Activated CD8-positive, alpha-beta memory T cell treated with anti-CD3 and anti-CD28 coated beads, Interleukin-2, amount 50 U/mL, for 48 hours (primary cell): ENCODE data around the gene TEX13A.
"Not testable (repeated sequence)": the region's sequence is repeated elsewhere in the genome, so short reads cannot be mapped to it uniquely, and the experiment has no call there.

Source experiments
- DNase-seq: peaks from one replicate; pipeline ENCODE4 v3.0.0-alpha.2; 2020

Gene TEX13A

GRCh38 chrX:105220636-105221035 is at the start of gene TEX13A:
TSS of gene TEX13A (minus strand) at chrX:105220694. CDS start at chrX:105220397, 297 bp downstream.
- DNase-seq: no peak

DNA sequence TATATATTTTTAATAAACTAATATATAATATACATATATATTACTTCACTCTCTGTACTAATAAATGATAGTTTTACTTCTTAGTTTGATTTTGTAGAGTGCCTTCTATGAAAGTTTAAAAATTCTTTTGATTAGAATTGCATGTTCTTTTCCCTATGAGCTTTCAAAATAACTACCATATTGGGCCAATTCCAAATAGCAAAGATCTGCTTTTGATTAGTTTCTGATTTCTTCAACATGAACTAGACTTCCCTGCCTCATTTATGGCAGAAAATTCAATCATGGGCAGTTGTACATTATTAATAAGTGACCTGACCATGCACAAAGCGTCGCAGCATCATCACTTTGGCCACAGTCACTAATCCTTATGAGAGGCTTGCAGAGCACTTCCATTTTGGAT is 48.9 kb upstream of the TEX13A start:
- no peak for DNase-seq

DNA sequence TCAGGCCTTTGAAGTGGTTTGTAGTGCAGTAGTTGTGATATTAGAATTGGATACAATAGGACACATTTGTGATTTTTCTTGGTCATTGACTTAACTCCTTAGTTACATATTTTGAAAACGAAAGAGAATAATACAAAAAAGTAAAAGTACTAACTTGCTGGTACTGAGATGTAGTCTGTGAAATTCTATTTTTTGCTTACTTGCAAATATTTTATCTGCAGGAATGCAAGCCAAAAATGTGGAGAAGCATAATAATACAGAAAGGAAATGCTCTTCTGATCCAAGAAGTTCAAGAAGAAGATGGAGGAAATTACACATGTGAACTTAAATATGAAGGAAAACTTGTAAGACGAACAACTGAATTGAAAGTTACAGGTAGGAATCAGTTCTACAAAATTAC is 46.7 kb upstream of the TEX13A start:
- DNase-seq: no peak

- DNase-seq: no peak
Measured at GRCh38 chrX:105266456-105266855, 46.0 kb upstream of the TEX13A start.

DNA sequence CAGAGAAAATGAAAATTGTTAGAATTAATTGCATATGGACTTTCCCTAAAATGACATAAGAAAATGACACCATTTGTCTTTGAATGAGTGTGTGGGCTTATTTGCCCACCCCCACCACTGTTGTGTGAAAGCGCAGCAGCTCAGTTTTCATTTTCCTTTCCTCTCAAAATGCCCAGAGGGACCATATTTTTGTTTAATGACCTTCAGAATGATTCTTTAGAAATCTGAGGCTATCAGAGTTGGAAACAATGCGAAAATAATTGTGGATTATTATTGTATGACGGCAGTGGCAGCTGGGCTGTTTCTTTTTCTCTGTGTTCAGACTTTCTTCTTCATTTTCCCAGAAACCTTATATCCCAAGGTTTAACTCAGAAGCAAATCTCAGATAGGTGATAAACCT is 44.6 kb upstream of the TEX13A start:
- DNase-seq: no peak

DNA sequence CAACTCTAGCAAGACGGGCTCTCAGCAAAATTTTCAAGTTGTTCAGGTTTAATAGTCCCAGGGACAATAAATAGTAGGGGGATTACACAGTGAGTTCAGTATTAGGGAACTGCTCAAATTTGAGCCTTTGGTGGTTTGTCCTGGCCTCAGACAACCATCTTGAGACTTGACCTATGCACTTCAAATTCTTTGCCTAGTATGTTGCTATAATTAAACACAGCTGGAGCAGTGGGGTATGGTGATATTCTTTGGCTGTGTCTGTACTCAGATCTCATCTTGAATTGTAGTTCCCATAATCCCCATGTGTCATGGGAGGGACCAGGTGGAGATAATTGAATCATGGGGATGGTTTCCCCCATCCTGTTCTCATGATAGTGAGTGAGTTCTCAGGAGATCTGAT is 43.3 kb upstream of the TEX13A start:
- DNase-seq: no peak

- no peak for DNase-seq
Measured at GRCh38 chrX:105263171-105263570, 42.7 kb upstream of the TEX13A start.

- DNase-seq: no peak
Measured at GRCh38 chrX:105260291-105261043, 40.0 kb upstream of the TEX13A start.

DNA sequence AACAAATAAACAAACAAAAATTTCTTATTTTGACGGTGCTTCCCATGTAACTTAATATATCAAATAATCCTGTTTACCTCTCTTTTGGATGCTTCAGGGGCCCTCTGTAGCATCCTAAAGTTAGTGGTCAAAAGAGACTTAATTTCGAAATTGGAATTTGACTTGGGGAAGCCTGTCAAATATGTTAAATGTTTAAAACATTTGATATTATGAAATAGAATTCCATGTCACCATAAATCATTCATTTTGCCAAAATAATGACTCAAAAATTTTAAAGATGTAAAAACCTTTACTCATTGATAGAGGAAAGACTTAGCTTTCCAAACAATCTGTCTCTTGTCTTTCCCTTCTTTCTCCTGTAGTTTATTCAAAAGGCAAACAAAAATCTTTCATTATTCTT is 20.6 kb upstream of the TEX13A start:
- DNase-seq: no peak

GRCh38 chrX:105237407-105237806 is 16.9 kb upstream of the TEX13A start:
- DNase-seq: not testable (repeated sequence)

DNA sequence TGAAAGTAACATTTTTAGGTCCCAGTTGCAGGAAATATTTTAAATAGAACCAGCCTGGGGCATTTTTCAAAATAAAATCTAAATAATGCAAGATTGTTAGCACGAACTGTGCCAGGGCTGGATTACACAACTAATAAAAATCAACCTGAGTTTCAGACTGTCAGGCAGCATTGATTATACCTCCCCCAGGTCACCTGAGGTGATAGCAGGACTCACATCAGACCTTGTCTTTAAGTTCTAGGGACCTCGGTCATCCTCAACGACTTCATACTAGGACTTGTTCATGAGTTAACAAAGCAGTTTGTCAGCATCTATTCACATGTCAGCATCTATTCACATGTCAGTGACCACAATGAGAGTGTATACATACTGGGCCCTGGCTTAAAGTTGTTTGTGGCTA is 8.7 kb upstream of the TEX13A start:
- no peak for DNase-seq

- no peak for DNase-seq
Measured at GRCh38 chrX:105228602-105229001, 8.1 kb upstream of the TEX13A start.

GRCh38 chrX:105226499-105226898 is 6.0 kb upstream of the TEX13A start:
- DNase-seq: no peak

- no peak for DNase-seq
Measured at GRCh38 chrX:105221374-105221773, 880 bp upstream of the TEX13A start.

GRCh38 chrX:105219454-105220401 is 766 bp downstream of the TEX13A start:
- no peak for DNase-seq

- no peak for DNase-seq
Measured at GRCh38 chrX:105211066-105211575, 9.4 kb downstream of the TEX13A start.

DNA sequence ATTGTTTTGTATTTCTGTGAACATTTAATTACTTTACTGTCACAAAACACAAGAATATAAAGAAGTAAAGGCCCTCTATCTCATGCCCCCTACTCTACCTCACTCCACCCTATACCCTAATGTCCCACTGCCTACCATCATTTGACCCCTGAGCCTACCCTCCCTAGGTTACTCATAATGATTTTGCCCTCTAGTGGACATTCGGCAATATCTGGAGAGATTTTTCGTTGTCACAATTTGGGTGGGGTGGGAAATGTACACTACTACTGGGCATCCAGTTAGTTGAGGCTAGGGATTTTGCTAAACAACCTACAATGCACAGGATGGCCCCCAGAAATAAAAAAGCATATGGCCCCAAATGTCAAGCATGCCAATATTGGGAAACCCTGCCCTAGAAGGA is 10.2 kb downstream of the TEX13A start:
- no peak for DNase-seq

GRCh38 chrX:105209406-105209805 is 11.1 kb downstream of the TEX13A start:
- DNase-seq: no peak

DNA sequence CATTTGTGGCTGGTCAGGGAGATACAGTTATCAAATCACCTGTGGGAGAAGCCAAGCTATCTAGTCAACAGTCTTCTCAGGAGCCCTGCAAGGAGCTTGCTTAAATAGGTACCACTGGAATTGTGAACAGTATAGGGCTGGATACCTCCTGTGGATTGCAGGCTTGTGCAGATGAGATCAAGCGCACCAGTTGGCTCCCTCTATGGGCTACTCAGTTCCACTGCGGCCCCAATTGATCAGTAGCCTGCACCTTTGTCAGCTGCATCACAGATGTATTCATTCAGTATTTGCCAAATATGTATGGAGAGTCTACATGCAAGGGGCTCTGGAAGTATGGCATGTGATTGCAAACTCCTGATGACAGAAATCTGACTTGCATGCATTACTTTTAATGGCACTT is 28.6 kb downstream of the TEX13A start:
- no peak for DNase-seq

DNA sequence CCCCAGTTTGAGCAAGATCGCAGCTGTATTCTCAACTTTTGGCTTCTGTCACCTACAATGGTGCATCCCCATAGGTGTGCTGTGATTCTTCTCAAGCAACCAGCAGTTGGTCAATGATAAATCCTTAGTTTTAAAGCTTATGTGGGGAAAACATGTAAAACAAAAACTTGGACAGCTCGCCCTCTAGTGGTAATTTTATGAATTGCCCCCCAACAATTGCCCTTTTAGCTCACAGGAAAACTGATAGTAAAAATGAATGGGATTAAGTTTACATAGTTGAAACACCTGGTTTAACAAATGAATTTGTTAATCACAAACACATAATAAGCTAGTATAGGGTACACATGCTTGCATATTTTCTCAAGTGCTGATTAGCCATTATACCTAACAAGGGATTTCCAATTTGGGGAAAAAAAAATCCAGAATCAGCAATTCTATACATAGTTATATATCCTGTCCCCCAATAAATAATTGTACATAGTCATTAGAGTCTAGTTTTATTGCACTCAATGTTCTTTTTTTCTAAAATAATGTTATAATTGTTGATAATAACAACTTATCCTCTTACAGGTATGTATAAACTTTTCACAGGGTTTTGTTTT is 30.1 kb downstream of the TEX13A start:
- DNase-seq: no peak

GRCh38 chrX:105189093-105189492 is 31.4 kb downstream of the TEX13A start:
- no peak for DNase-seq

GRCh38 chrX:105179644-105180043 is 40.9 kb downstream of the TEX13A start:
- DNase-seq: no peak

GRCh38 chrX:105173071-105173470 is 47.4 kb downstream of the TEX13A start:
- no peak for DNase-seq
